Parietal lobe (tissue), 2 donors: Measurements from ENCODE around the gene PXK. TPM values are rescaled to one million over a fixed set of nuclear protein-coding genes. Genes with fewer than 3 reads are reported as not detected.

Experiments used
- small RNA-seq: library from RNA; depleted of rRNA; stranded (forward); fragments of <200 nt; gene quantifications from one replicate; pipeline ENCODE3, GENCODE V24; 2014; ENCODE audit warnings: low replicate concordance
- total RNA-seq: library from RNA; depleted of rRNA; stranded (reverse); fragments of >200 nt; gene quantifications from one replicate; pipeline ENCODE4 v1.2.3, GENCODE V29; 2014

The PXK gene
- 53.8 TPM for total RNA-seq

GRCh38 chr3:58332575-58333188 lies at the start of gene PXK:
Gene PXK, plus strand, starts transcription at chr3:58332892. Its CDS starts 97 bp downstream, at chr3:58332989.

GRCh38 chr3:58305882-58306711 lies 26.6 kb upstream of the PXK start, which contains the start of the genes HTD2 and RPP14:
Gene HTD2, plus strand, starts transcription at chr3:58306520. Its CDS starts 11,094 bp downstream, at chr3:58317614.
Gene RPP14, plus strand, starts transcription at chr3:58306245. Its CDS starts 4,085 bp downstream, at chr3:58310330.

GRCh38 chr3:58433400-58434167 lies 100.9 kb downstream of the PXK start, which contains the start of gene PDHB:
Gene PDHB, minus strand, starts transcription at chr3:58433832. Its CDS starts 23 bp downstream, at chr3:58433809.

Small RNAs within 50 kb of the gene (small RNA-seq; reads per million reads assigned to genes)
- not detected for gene AC098479.1

Other genes with a start within 250 kb of the PXK start
- not detected for gene DNASE1L3, start 121.9 kb upstream of the PXK start, total RNA-seq
- gene ABHD6, start 95.1 kb upstream of the PXK start, total RNA-seq = 33.8 TPM
- gene RPP14, start 26.6 kb upstream of the PXK start, total RNA-seq = 18.2 TPM
- gene HTD2, start 26.4 kb upstream of the PXK start, total RNA-seq = 11.0 TPM
- gene PDHB, start 100.9 kb downstream of the PXK start, total RNA-seq = 57.6 TPM
- 37.9 TPM for gene KCTD6, start 159.2 kb downstream of the PXK start, total RNA-seq
- 3.4 TPM for gene ACOX2, start 204.3 kb downstream of the PXK start, total RNA-seq
- 19.7 TPM for gene FAM107A, start 244.5 kb downstream of the PXK start, total RNA-seq